Measurements from ENCODE around the gene TMEM237. TPM values are rescaled to one million over a fixed set of nuclear protein-coding genes. Genes with fewer than 3 reads are reported as not detected.

The TMEM237 gene
- total and polyA plus RNA-seq, 2 donors (not counting 1 experiment from before 2014, with no cell fraction given), result 23.8 to 64.1 TPM

DNA sequence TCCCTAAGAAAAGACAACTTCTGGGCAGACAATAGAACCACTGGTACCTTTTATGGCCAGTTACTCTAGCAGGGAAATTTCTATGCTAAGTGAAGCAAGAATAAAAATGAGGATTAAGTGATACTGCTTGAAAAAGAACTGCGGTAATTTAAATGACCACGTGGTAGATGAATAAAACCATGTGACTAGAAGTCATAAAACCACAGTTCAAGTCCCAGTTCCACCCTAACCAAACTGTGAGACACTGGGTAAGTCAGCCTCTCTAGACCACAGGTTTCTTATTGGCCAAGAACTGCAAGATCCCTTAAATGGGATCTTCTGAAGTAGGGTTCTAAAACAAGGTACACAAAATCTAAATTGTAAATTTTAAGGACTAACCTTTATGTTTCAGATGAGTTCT is 12.7 kb downstream of the TMEM237 start:
- no peak overlapping the region for H3K27ac ChIP-seq (ENCODE audit: insufficient read depth, low read length)
- H3K36me3 ChIP-seq (ENCODE audit: control insufficient read depth, insufficient read depth, low read length), result peaks cover 6% of the 10 kb centered on the region
- no peak overlapping the region for H2AFZ ChIP-seq (ENCODE audit: low read length)
- no peak overlapping the region for H3K4me3 ChIP-seq (replicated peaks in 1 of 4; ENCODE audit: control extremely low read depth in 1 of 4, insufficient read depth in 1 of 4, low read depth in 3 of 4, low read length in 4 of 4)
- no peaks in the 10 kb centered on the region for H4K20me1 ChIP-seq (ENCODE audit: control insufficient read depth, extremely low read depth, insufficient read depth, low read length)
- no peak for DNase-seq (ENCODE audit: low read depth in 2 of 2)
- TF ChIP-seq EZH2 (IDR thresholded peaks at IDR 0.05; ENCODE audit: low read length, missing control alignments), result no peak
- TF ChIP-seq, protein P1, sequence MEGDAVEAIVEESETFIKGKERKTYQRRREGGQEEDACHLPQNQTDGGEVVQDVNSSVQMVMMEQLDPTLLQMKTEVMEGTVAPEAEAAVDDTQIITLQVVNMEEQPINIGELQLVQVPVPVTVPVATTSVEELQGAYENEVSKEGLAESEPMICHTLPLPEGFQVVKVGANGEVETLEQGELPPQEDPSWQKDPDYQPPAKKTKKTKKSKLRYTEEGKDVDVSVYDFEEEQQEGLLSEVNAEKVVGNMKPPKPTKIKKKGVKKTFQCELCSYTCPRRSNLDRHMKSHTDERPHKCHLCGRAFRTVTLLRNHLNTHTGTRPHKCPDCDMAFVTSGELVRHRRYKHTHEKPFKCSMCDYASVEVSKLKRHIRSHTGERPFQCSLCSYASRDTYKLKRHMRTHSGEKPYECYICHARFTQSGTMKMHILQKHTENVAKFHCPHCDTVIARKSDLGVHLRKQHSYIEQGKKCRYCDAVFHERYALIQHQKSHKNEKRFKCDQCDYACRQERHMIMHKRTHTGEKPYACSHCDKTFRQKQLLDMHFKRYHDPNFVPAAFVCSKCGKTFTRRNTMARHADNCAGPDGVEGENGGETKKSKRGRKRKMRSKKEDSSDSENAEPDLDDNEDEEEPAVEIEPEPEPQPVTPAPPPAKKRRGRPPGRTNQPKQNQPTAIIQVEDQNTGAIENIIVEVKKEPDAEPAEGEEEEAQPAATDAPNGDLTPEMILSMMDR (conservative IDR thresholded peaks at IDR 0.05 in 1 of 2, IDR thresholded peaks at IDR 0.05 in 1 of 2; ENCODE audit: low read depth in 1 of 2, low read length in 2 of 2), result no peak
- H3K9ac ChIP-seq (ENCODE audit: insufficient read depth, low read length), result no peak overlapping the region
- H3K4me1 ChIP-seq (ENCODE audit: control insufficient read depth, extremely low read depth, insufficient read depth, low read length), result no peaks in the 10 kb centered on the region
- no peaks in the 10 kb centered on the region for H3K79me2 ChIP-seq (ENCODE audit: control insufficient read depth, insufficient read depth, low read length)
- no peak overlapping the region for H3K4me2 ChIP-seq (ENCODE audit: extremely low read depth, insufficient read depth, low read length)
- H3K9me3 ChIP-seq (ENCODE audit: control insufficient read depth, insufficient read depth, low read depth, low read length), result no peaks in the 10 kb centered on the region
- no peaks in the 10 kb centered on the region for H3K27me3 ChIP-seq (ENCODE audit: control insufficient read depth, insufficient read depth, low read length)

DNA sequence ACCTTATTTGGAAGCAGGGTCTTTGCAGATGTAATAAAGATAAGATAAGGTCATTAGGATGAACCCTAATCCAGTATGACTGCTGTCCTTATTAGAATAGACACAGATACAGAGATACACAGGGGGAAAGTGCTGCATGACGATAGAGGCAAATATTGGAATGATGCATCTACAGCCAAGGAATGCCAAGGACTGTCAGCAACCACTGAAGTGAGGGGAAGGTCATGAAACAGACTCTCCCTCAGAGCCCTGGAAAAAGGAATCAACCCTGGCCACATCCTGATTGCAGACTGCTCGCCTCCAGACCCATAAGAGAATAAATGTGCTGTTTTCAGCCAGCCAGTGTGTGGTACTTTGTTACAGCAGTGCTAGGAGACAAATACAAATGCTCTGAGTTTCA is 14.8 kb downstream of the TMEM237 start:
- Histone ChIP-seq H3K36me3 (ENCODE audit: control insufficient read depth, insufficient read depth, low read length) (peaks cover 6% of the 10 kb centered on the region), H3K79me2 (ENCODE audit: control insufficient read depth, insufficient read depth, low read length) (no peaks in the 10 kb centered on the region), H2AFZ (ENCODE audit: low read length) (no peak overlapping the region), H3K4me1 (ENCODE audit: control insufficient read depth, extremely low read depth, insufficient read depth, low read length) (no peaks in the 10 kb centered on the region), H3K4me3 (replicated peaks in 1 of 4; ENCODE audit: control extremely low read depth in 1 of 4, insufficient read depth in 1 of 4, low read depth in 3 of 4, low read length in 4 of 4) (no peak overlapping the region), H3K4me2 (ENCODE audit: extremely low read depth, insufficient read depth, low read length) (no peak overlapping the region), H3K9me3 (ENCODE audit: control insufficient read depth, insufficient read depth, low read depth, low read length) (no peaks in the 10 kb centered on the region), H4K20me1 (ENCODE audit: control insufficient read depth, extremely low read depth, insufficient read depth, low read length) (no peaks in the 10 kb centered on the region), H3K27ac (ENCODE audit: insufficient read depth, low read length) (no peak overlapping the region), H3K27me3 (ENCODE audit: control insufficient read depth, insufficient read depth, low read length) (no peaks in the 10 kb centered on the region), H3K9ac (ENCODE audit: insufficient read depth, low read length) (no peak overlapping the region)
- TF ChIP-seq, protein P1 (conservative IDR thresholded peaks at IDR 0.05 in 1 of 2, IDR thresholded peaks at IDR 0.05 in 1 of 2; ENCODE audit: low read depth in 1 of 2, low read length in 2 of 2), result no peak
- no peak for TF ChIP-seq EZH2 (IDR thresholded peaks at IDR 0.05; ENCODE audit: low read length, missing control alignments)
- peak in 1 of 2 donors; percentile 61 for DNase-seq (ENCODE audit: low read depth in 2 of 2)

DNA sequence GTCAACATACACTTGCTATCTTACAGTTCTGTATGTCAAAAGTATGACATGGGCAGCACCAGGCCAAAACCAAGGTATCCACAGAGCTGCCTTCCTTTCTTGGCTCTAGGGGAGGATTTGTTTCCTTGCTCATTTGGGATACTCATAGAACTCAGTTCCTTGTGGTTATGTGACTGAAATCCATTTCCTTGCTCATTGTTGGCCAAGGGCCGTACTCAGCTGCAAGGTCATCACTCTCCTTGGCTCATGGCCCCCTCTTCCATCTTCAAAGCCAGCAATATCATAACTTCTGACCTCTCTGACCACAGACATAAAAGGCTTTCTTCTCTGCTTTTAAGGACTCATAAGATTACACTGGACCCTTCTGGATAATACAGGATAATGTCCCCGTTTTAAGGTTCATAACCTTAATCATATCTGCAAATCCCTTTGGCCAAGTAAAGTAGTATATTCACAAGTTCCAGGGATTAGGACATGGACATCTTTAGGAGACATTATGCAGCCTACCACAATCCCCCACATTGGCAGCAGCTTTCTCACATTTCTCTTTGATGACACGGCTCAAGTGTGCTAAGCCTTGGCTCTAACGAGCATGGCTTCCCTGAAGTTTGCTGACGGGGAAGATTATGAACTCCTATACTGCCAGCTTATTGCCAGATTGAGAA is 20.9 kb downstream of the TMEM237 start:
- no peak overlapping the region for H3K4me3 ChIP-seq (replicated peaks in 1 of 4; ENCODE audit: control extremely low read depth in 1 of 4, insufficient read depth in 1 of 4, low read depth in 3 of 4, low read length in 4 of 4)
- no peaks in the 10 kb centered on the region for H3K9me3 ChIP-seq (ENCODE audit: control insufficient read depth, insufficient read depth, low read depth, low read length)
- no peak overlapping the region for H3K9ac ChIP-seq (ENCODE audit: insufficient read depth, low read length)
- TF ChIP-seq, protein P1 (conservative IDR thresholded peaks at IDR 0.05 in 1 of 2, IDR thresholded peaks at IDR 0.05 in 1 of 2; ENCODE audit: low read depth in 1 of 2, low read length in 2 of 2), result no peak
- no peak for TF ChIP-seq EZH2 (IDR thresholded peaks at IDR 0.05; ENCODE audit: low read length, missing control alignments)
- no peak overlapping the region for H3K27ac ChIP-seq (ENCODE audit: insufficient read depth, low read length)
- no peaks in the 10 kb centered on the region for H4K20me1 ChIP-seq (ENCODE audit: control insufficient read depth, extremely low read depth, insufficient read depth, low read length)
- peak in 1 of 2 donors; percentile 55 for DNase-seq (ENCODE audit: low read depth in 2 of 2)
- H3K4me2 ChIP-seq (ENCODE audit: extremely low read depth, insufficient read depth, low read length), result no peak overlapping the region
- peaks cover 2% of the 10 kb centered on the region for H3K36me3 ChIP-seq (ENCODE audit: control insufficient read depth, insufficient read depth, low read length)
- no peaks in the 10 kb centered on the region for H3K79me2 ChIP-seq (ENCODE audit: control insufficient read depth, insufficient read depth, low read length)
- H3K27me3 ChIP-seq (ENCODE audit: control insufficient read depth, insufficient read depth, low read length), result no peaks in the 10 kb centered on the region
- H2AFZ ChIP-seq (ENCODE audit: low read length), result no peak overlapping the region
- H3K4me1 ChIP-seq (ENCODE audit: control insufficient read depth, extremely low read depth, insufficient read depth, low read length), result peaks cover 6% of the 10 kb centered on the region
